HepG2 (cell line): ENCODE data around the gene KCNIP4. TPM values are rescaled to one million over a fixed set of nuclear protein-coding genes. Genes with fewer than 3 reads are reported as not detected.

ENCODE experiments used
- ATAC-seq: fragments of 200-7000 bp; cut with Tn5 transposase; 3 replicates; pipeline ENCODE4 v1.9.1; 2020; ENCODE audit warnings: mild to moderate bottlenecking, moderate library complexity
- BruUV-seq: library from RNA; stranded (reverse); fragments of 400-500 nt; replicated peaks from 2 replicates; lab custom pipeline; 2021; lab: Mats Ljungman, UMichigan
- CTCF ChIA-PET: fragments of 300-600 bp; formaldehyde crosslinking; extraction: SDS; loops from one replicate; lab custom pipeline; 2021; ENCODE audit warnings: low total read pairs, inconsistent platforms, low intra/inter-chr PET ratio; lab: Yijun Ruan, JAX
- POLR2A ChIA-PET: fragments of 350-600 bp; sonication (Branson Sonifier 250); formaldehyde crosslinking; loops from one replicate; lab custom pipeline; 2020; ENCODE audit warnings: antibody characterized with exemption, inconsistent platforms; lab: Yijun Ruan, JAX
- DNase-seq: peaks from one replicate; pipeline ENCODE4 v3.0.0-alpha.2; 2015; ENCODE audit warnings: low spot score
- FAIRE-seq: peaks from 3 replicates; lab custom pipeline; 2011; peaks lifted over from hg19 to GRCh38; lab: Jason Lieb, UNC
- H2AFZ ChIP-seq: one replicate; pipeline ENCODE4 v1.6.1; 2011; ENCODE audit warnings: low read length, inconsistent platforms
- H3K27ac ChIP-seq: fragments of 300-600 bp; 3 replicates; pipeline ENCODE4 v1.8.0; 2011; ENCODE audit warnings: mixed run types, mild to moderate bottlenecking, mixed read lengths, low read length, inconsistent platforms; ENCODE audit not compliant: insufficient read depth; ENCODE audit errors: extremely low read length
- H3K27me3 ChIP-seq, 2 experiments: fragments of 200-600 bp in 1 of 2; 2 replicates in 1 of 2; 3 replicates in 1 of 2; pipeline versions ENCODE4 v1.6.0 to v1.8.0; 2011; ENCODE audit warnings: low read length in 2 of 2, mild to moderate bottlenecking in 2 of 2, moderate library complexity in 2 of 2, inconsistent platforms in 1 of 2; ENCODE audit not compliant: insufficient read depth in 2 of 2, control insufficient read depth in 1 of 2
- H3K36me3 ChIP-seq, 2 experiments: fragments of 200-600 bp in 1 of 2; replicated peaks in 1 of 2; 2 replicates in 1 of 2; 3 replicates in 1 of 2; pipeline versions ENCODE4 v1.5.1 to v1.8.0; 2011; ENCODE audit warnings: low read length in 2 of 2, inconsistent platforms in 1 of 2; ENCODE audit not compliant: insufficient read depth in 2 of 2, control insufficient read depth in 1 of 2
- H3K4me1 ChIP-seq: 2 replicates; pipeline ENCODE4 v1.5.1; 2012; ENCODE audit warnings: low read length, inconsistent platforms; ENCODE audit not compliant: insufficient read depth
- H3K4me2 ChIP-seq: 2 replicates; pipeline ENCODE4 v1.6.0; 2011; ENCODE audit warnings: low read depth, low read length, inconsistent platforms
- H3K4me3 ChIP-seq, 3 experiments: fragments of 200-600 bp in 1 of 3; sonication (generic), shearing (Covaris generic) in 1 of 3; replicated peaks in 1 of 3; 2 replicates each; pipeline ENCODE4 v1.5.1; 2011 to 2016; ENCODE audit warnings: low read length in 3 of 3, inconsistent platforms in 2 of 3, low read depth in 2 of 3, mild to moderate bottlenecking in 2 of 3, control low read depth in 1 of 3, mixed read lengths in 1 of 3; ENCODE audit not compliant: insufficient read depth in 1 of 3
- H3K79me2 ChIP-seq: one replicate; pipeline ENCODE4 v1.6.1; 2011; ENCODE audit warnings: low read length, inconsistent platforms; ENCODE audit not compliant: insufficient read depth
- H3K9ac ChIP-seq: 2 replicates; pipeline ENCODE4 v1.6.0; 2011; ENCODE audit warnings: mild to moderate bottlenecking, low read depth, low read length, inconsistent platforms; ENCODE audit not compliant: insufficient read depth
- H3K9me3 ChIP-seq: 2 replicates; pipeline ENCODE4 v1.5.1; 2012; ENCODE audit warnings: mild to moderate bottlenecking, low read length
- H4K20me1 ChIP-seq: 2 replicates; pipeline ENCODE4 v1.6.0; 2011; ENCODE audit warnings: inconsistent platforms, mild to moderate bottlenecking, low read length, moderate library complexity; ENCODE audit not compliant: insufficient read depth
- NFKBIZ ChIP-seq: IDR thresholded peaks from 2 replicates; pipeline ENCODE4 v1.6.1; 2018; ENCODE audit warnings: missing genetic modification reagents, missing compliant biosample characterization
- PHF5A ChIP-seq: IDR thresholded peaks from one replicate; pipeline ENCODE4 v1.6.1; 2018; ENCODE audit warnings: low read depth, missing genetic modification reagents; ENCODE audit not compliant: unreplicated experiment
- ZBTB20 ChIP-seq: sonication (generic); formaldehyde crosslinking; IDR thresholded peaks from 2 replicates; pipeline ENCODE4 v1.8.1; 2023; ENCODE audit warnings: missing genetic modification reagents, low read depth, mild to moderate bottlenecking, borderline replicate concordance
- ZFX ChIP-seq: sonication (generic); formaldehyde crosslinking; IDR thresholded peaks from 2 replicates; pipeline ENCODE4 v1.4.0; 2020; ENCODE audit warnings: mild to moderate bottlenecking, low read depth, missing genetic modification reagents, moderate library complexity
- WGBS: methylation state at CpG from one replicate; pipeline ENCODE4 v1.1.6; 2017; ENCODE audit warnings: low lambda C conversion rate; 5-methylcytosine and 5-hydroxymethylcytosine counted together
- in situ Hi-C: cut with HindIII; loops from 2 replicates; pipeline ENCODE4 v1.10.0; 2017; ENCODE audit warnings: low pct_unique_long_range_greater_than_20kb; ENCODE audit not compliant: extremely low pct_ligation_motif_present
- intact Hi-C: fragments of 100-400 bp; cut with micrococcal nuclease; formaldehyde crosslinking; loops from one replicate; pipeline ENCODE4 v1.10.0; 2022; ENCODE audit not compliant: unreplicated experiment
- polyA plus RNA-seq, 8 experiments: library from polyadenylated mRNA; depleted of rRNA in 3 of 8; stranded (reverse) in 7 of 8; unstranded in 1 of 8; fragments of >200 nt; fragmentation: Illumina TruSeq in 4 of 8; extraction: Trizol in 4 of 8; gene quantifications; 2 replicates each; pipeline versions ENCODE4 v1.2.1 to v1.2.3, GENCODE V29; 2011 to 2016; ENCODE audit warnings: low read depth in 4 of 8, missing spikeins in 1 of 8, mixed read lengths in 1 of 8; ENCODE audit not compliant: insufficient read depth in 1 of 8
- total RNA-seq, 5 experiments: library from RNA; depleted of rRNA; stranded (reverse); fragments of >200 nt; fragmentation: Illumina TruSeq; extraction: Trizol; gene quantifications; 2 replicates each; pipeline ENCODE4 v1.2.3, GENCODE V29; 2016; ENCODE audit warnings: low read depth in 1 of 5
- TF ChIP-seq, protein P1 (sequence below): sonication (generic); formaldehyde crosslinking; IDR thresholded peaks from 2 replicates; pipeline ENCODE4 v1.4.0; 2020; ENCODE audit warnings: missing genetic modification reagents
- TF ChIP-seq, protein P2 (sequence below): sonication (generic); formaldehyde crosslinking; conservative IDR thresholded peaks from 2 replicates; pipeline ENCODE4 v1.4.0; 2020; ENCODE audit warnings: missing genetic modification reagents
- TF ChIP-seq, protein P3 (sequence below): sonication (generic); formaldehyde crosslinking; IDR thresholded peaks from 2 replicates; pipeline ENCODE4 v1.8.0; 2022; ENCODE audit warnings: missing genetic modification reagents, low read depth, mild to moderate bottlenecking, borderline replicate concordance
- TF ChIP-seq, protein P4 (sequence below): IDR thresholded peaks from 2 replicates; pipeline ENCODE4 v1.6.1; 2016; ENCODE audit warnings: missing compliant biosample characterization, missing genetic modification reagents, borderline replicate concordance

The KCNIP4 gene
- total and polyA plus RNA-seq, 2 of the 13 experiments (the other 11 are each of a cell fraction or from before 2014, with no cell fraction given), result 0.09 TPM; not detected in 1

DNA sequence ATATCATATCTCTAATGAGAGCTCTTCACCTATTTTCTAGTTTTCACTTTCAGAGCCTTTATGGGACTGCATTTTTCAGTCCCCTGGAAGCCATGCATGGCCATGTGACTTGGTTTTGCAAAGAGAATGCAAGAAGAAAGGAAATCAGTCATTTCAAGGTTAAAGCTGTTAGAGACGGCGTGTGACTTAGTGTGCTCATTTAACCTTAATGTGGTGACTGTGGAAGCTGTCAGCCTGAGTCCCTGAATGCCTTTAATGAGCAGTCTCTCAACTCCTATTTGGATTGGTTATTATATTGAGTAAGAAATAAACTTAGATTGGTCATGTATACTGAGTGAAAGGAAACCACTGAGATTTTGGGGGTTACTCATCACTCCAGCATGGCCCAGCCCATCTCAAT lies 212.7 kb downstream of the KCNIP4 start:
- TF ChIP-seq NFKBIZ (CRISPR knock-in tag), result no peak
- no TSS peak for BruUV-seq
- ATAC-seq, result no peak
- H4K20me1 ChIP-seq, result no peaks in the 10 kb centered on the region
- no peak overlapping the region for H3K27ac ChIP-seq
- no peak overlapping the region for H3K4me3 ChIP-seq
- no peaks in the 10 kb centered on the region for H3K9me3 ChIP-seq
- H3K36me3 ChIP-seq, result no peaks in the 10 kb centered on the region
- no peaks in the 10 kb centered on the region for H3K79me2 ChIP-seq
- no peak overlapping the region for H2AFZ ChIP-seq
- CTCF ChIA-PET, result no interaction called here
- POLR2A ChIA-PET, result no interaction called here
- intact Hi-C loops, result no loop called here
- H3K4me1 ChIP-seq, result no peaks in the 10 kb centered on the region
- WGBS, result 0% methylated on average over 2 of the region's 2 CpGs
- H3K4me2 ChIP-seq, result no peak overlapping the region
- no peak for DNase-seq
- no peaks in the 10 kb centered on the region for H3K27me3 ChIP-seq
- FAIRE-seq, result no peak
- in situ Hi-C loops, result no loop called here
- no peak overlapping the region for H3K9ac ChIP-seq

DNA sequence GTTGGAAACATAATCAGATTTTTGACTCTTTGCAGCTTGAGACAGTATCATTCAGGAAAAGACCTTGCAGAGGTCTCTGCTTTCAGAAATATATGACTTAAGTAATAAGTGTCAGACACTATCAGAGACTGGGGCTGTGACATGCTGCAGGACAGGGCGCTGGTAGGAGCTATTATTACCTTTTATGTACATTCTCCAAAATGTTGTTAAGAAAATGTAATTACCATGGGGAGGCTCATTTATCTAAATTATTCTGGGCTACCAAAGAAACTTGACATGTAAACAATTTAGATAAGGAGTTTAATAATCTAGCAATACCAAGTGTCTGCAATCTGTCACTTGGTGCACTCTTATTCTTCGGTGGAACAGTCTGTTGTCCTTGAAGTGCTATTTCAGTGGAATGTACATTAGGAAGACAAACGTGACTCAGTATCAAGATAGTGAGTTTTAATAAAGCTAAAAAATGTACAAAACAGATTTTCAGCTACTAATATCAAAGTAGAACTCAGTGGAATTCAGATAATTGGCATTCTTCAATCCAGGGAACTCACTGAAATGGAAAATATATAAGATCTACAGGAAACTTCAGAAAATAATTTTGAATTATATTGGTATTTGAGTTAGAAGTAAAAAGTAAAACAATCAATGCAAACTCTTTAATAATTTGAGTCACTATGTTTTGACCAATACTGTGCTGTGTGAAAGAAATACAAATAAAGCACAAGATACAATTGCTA lies 214.5 kb downstream of the KCNIP4 start:
- ChIA-PET POLR2A (no interaction called here), CTCF (no interaction called here)
- Histone ChIP-seq H3K36me3 (no peaks in the 10 kb centered on the region), H3K9ac (no peak overlapping the region), H2AFZ (no peak overlapping the region), H3K4me1 (no peaks in the 10 kb centered on the region), H4K20me1 (no peaks in the 10 kb centered on the region), H3K79me2 (no peaks in the 10 kb centered on the region), H3K4me2 (no peak overlapping the region), H3K4me3 (no peak overlapping the region), H3K27me3 (no peaks in the 10 kb centered on the region), H3K9me3 (no peaks in the 10 kb centered on the region), H3K27ac (no peak overlapping the region)
- TF ChIP-seq, protein P1, sequence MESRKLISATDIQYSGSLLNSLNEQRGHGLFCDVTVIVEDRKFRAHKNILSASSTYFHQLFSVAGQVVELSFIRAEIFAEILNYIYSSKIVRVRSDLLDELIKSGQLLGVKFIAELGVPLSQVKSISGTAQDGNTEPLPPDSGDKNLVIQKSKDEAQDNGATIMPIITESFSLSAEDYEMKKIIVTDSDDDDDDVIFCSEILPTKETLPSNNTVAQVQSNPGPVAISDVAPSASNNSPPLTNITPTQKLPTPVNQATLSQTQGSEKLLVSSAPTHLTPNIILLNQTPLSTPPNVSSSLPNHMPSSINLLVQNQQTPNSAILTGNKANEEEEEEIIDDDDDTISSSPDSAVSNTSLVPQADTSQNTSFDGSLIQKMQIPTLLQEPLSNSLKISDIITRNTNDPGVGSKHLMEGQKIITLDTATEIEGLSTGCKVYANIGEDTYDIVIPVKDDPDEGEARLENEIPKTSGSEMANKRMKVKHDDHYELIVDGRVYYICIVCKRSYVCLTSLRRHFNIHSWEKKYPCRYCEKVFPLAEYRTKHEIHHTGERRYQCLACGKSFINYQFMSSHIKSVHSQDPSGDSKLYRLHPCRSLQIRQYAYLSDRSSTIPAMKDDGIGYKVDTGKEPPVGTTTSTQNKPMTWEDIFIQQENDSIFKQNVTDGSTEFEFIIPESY, result no peak
- TF ChIP-seq ZFX (CRISPR knock-in tag), result no peak
- no peak for TF ChIP-seq ZBTB20 (CRISPR knock-in tag)
- TF ChIP-seq, protein P2, sequence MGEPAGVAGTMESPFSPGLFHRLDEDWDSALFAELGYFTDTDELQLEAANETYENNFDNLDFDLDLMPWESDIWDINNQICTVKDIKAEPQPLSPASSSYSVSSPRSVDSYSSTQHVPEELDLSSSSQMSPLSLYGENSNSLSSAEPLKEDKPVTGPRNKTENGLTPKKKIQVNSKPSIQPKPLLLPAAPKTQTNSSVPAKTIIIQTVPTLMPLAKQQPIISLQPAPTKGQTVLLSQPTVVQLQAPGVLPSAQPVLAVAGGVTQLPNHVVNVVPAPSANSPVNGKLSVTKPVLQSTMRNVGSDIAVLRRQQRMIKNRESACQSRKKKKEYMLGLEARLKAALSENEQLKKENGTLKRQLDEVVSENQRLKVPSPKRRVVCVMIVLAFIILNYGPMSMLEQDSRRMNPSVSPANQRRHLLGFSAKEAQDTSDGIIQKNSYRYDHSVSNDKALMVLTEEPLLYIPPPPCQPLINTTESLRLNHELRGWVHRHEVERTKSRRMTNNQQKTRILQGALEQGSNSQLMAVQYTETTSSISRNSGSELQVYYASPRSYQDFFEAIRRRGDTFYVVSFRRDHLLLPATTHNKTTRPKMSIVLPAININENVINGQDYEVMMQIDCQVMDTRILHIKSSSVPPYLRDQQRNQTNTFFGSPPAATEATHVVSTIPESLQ (CRISPR knock-in tag), result no peak
- TF ChIP-seq, protein P3, sequence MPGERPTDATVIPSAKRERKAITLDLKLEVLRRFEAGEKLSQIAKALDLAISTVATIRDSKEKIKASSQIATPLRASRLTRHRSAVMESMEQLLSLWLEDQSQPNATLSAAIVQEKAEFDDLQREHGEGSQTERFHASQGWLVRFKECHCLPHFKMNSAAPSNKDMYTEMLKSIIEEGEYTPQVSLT (CRISPR knock-in tag), result no peak
- TF ChIP-seq PHF5A (CRISPR knock-in tag), result no peak
- TF ChIP-seq, protein P4, sequence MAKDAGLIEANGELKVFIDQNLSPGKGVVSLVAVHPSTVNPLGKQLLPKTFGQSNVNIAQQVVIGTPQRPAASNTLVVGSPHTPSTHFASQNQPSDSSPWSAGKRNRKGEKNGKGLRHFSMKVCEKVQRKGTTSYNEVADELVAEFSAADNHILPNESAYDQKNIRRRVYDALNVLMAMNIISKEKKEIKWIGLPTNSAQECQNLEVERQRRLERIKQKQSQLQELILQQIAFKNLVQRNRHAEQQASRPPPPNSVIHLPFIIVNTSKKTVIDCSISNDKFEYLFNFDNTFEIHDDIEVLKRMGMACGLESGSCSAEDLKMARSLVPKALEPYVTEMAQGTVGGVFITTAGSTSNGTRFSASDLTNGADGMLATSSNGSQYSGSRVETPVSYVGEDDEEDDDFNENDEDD, result no peak
- ATAC-seq (no peak), FAIRE-seq (no peak), DNase-seq (no peak)
- in situ Hi-C loops (no loop called here), intact Hi-C loops (no loop called here)
- no TSS peak for BruUV-seq
- 2% methylated on average over 3 of the region's 3 CpGs for WGBS
